ENCODE results near the gene ROR1.
A peak's percentile ranks its signal among the peaks of the same experiment; 100 is the strongest.

ROR1 gene

DNA sequence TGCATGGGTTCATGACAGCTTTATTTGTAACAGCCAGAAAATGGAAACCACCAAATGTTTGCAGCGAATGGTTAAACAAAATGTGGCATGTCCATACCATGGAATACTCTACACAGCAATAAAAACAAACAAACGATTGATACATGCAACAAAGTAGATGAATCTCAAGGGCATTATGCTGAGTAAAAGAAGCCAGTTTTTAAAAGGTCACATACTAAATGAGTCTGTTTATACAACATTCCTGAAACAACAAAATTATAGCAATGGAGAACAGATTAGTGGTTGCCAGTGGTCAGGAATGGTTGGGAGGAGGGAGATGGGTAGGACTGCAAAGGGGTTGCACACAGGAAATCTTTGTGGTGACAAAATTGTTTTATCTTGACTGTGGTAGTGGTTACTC, 227.2 kb downstream of the ROR1 start:
- H3K4me1 ChIP-seq (ENCODE audit: control insufficient read depth, insufficient read depth, low read depth, low read length), result peaks cover 2% of the 10 kb centered on the region
- no peak overlapping the region for H3K9ac ChIP-seq (ENCODE audit: low read length)
- H3K23ac ChIP-seq (ENCODE audit: low read length in 2 of 2), result no peak overlapping the region
- no peak overlapping the region for H4K91ac ChIP-seq (ENCODE audit: low read length)
- peaks cover 12% of the 10 kb centered on the region for H3K79me1 ChIP-seq (replicated peaks; ENCODE audit: low read length, poor library complexity, severe bottlenecking)
- H2BK12ac ChIP-seq (ENCODE audit: low read length in 2 of 2), result no peak overlapping the region
- H3K4me3 ChIP-seq (ENCODE audit: insufficient read depth in 1 of 2, low read depth in 1 of 2, low read length in 2 of 2), result no peak overlapping the region
- no peak overlapping the region for H4K8ac ChIP-seq (ENCODE audit: low read length)
- H2BK5ac ChIP-seq (ENCODE audit: low read depth, low read length, poor library complexity, severe bottlenecking), result no peak overlapping the region
- H2BK120ac ChIP-seq (ENCODE audit: low read depth, low read length), result no peak overlapping the region
- peak; percentile 29 for DNase-seq
- no peak overlapping the region for H3K4me2 ChIP-seq (ENCODE audit: low read length, poor library complexity, severe bottlenecking)
- no peaks in the 10 kb centered on the region for H3K27me3 ChIP-seq (ENCODE audit: control insufficient read depth in 1 of 2, insufficient read depth in 1 of 2, low read length in 2 of 2)
- H3K18ac ChIP-seq (ENCODE audit: low read depth in 1 of 2, low read length in 2 of 2), result no peak overlapping the region
- no peak overlapping the region for H2AK5ac ChIP-seq (ENCODE audit: low read length, severe bottlenecking)
- H2BK15ac ChIP-seq (ENCODE audit: low read depth, poor library complexity, severe bottlenecking), result no peak overlapping the region
- H2AFZ ChIP-seq (ENCODE audit: low read depth, low read length), result no peak overlapping the region
- H3K27ac ChIP-seq (ENCODE audit: low read length, poor library complexity, severe bottlenecking), result no peak overlapping the region
- no CpG with 5 or more reads among the region's 2 CpGs for WGBS
- no peak overlapping the region for H3K4ac ChIP-seq (ENCODE audit: low read depth in 1 of 2, low read length in 2 of 2)
- H3K14ac ChIP-seq (ENCODE audit: low read length in 2 of 2), result no peak overlapping the region
- no peaks in the 10 kb centered on the region for H3K36me3 ChIP-seq (ENCODE audit: control insufficient read depth in 1 of 2, insufficient read depth in 2 of 2, low read depth in 1 of 2, low read length in 2 of 2)
- H3K9me3 ChIP-seq (ENCODE audit: control insufficient read depth, low read length), result no peaks in the 10 kb centered on the region

DNA sequence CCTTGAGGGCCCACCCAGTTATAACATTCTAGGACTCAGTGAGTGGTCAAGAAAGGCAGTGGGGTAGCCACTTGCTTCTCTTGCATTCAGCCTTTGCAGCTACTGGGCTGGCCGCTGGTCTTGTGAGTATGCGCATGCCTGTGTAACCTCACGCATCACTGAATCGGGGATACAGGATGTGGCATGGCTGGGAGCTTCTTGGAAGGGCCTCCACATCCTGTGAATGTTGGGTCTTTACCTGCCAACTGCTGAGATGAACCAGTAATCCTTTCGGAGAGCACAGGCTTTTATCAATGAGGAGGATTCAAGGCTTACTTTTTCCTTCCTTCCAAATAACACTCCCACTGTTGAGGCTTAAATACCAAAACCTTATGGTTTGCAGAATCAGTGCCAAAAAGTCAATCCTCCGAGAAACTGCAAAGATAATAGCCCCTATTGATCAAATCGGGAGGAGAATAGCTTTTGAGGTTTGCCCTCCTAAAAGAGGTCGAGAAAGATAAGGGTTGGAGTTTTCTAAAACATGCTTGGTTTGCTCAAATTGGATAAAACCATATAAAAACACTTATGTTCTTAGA, 230.7 kb downstream of the ROR1 start:
- H4K91ac ChIP-seq (ENCODE audit: low read length), result no peak overlapping the region
- H3K4me2 ChIP-seq (ENCODE audit: low read length, poor library complexity, severe bottlenecking), result no peak overlapping the region
- H3K27me3 ChIP-seq (ENCODE audit: control insufficient read depth in 1 of 2, insufficient read depth in 1 of 2, low read length in 2 of 2), result no peaks in the 10 kb centered on the region
- no peak overlapping the region for H3K18ac ChIP-seq (ENCODE audit: low read depth in 1 of 2, low read length in 2 of 2)
- no peaks in the 10 kb centered on the region for H3K9me3 ChIP-seq (ENCODE audit: control insufficient read depth, low read length)
- H4K8ac ChIP-seq (ENCODE audit: low read length), result no peak overlapping the region
- H3K9ac ChIP-seq (ENCODE audit: low read length), result no peak overlapping the region
- H3K23ac ChIP-seq (ENCODE audit: low read length in 2 of 2), result no peak overlapping the region
- no peak for DNase-seq
- no peak overlapping the region for H3K27ac ChIP-seq (ENCODE audit: low read length, poor library complexity, severe bottlenecking)
- H2AFZ ChIP-seq (ENCODE audit: low read depth, low read length), result no peak overlapping the region
- WGBS, result 85% methylated on average over 7 of the region's 8 CpGs
- peak overlapping the region in 1 of 2 experiments; percentile 11 for H2BK12ac ChIP-seq (ENCODE audit: low read length in 2 of 2)
- H2BK5ac ChIP-seq (ENCODE audit: low read depth, low read length, poor library complexity, severe bottlenecking), result no peak overlapping the region
- no peaks in the 10 kb centered on the region for H3K36me3 ChIP-seq (ENCODE audit: control insufficient read depth in 1 of 2, insufficient read depth in 2 of 2, low read depth in 1 of 2, low read length in 2 of 2)
- no peak overlapping the region for H2BK15ac ChIP-seq (ENCODE audit: low read depth, poor library complexity, severe bottlenecking)
- H3K4me3 ChIP-seq (ENCODE audit: insufficient read depth in 1 of 2, low read depth in 1 of 2, low read length in 2 of 2), result no peak overlapping the region
- H3K79me1 ChIP-seq (replicated peaks; ENCODE audit: low read length, poor library complexity, severe bottlenecking), result peaks cover 10% of the 10 kb centered on the region
- H2BK120ac ChIP-seq (ENCODE audit: low read depth, low read length), result no peak overlapping the region
- peaks cover 2% of the 10 kb centered on the region for H3K4me1 ChIP-seq (ENCODE audit: control insufficient read depth, insufficient read depth, low read depth, low read length)
- H3K4ac ChIP-seq (ENCODE audit: low read depth in 1 of 2, low read length in 2 of 2), result no peak overlapping the region
- H2AK5ac ChIP-seq (ENCODE audit: low read length, severe bottlenecking), result peak overlapping the region; percentile 49
- H3K14ac ChIP-seq (ENCODE audit: low read length in 2 of 2), result peak overlapping the region in 1 of 2 experiments; percentile 35

DNA sequence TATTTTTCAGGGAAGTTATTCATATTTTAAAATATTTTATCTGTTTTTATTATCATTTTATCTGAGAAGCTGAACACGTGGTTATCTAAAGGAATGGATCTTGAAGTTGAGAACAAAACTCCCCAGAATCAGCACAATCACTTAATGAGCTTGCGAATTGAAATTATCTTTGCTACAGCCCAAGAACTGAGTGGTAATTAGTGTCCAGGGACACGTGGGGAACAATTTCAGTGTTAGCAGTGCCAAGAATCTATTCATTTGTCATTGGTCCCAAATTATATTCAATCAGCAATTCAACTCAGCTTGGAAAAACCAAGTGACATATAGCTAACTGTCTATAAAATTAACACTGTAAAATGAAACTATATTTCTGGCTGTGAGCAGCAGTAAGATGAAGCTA, 232.0 kb downstream of the ROR1 start:
- H3K9ac ChIP-seq (ENCODE audit: low read length), result no peak overlapping the region
- H2BK5ac ChIP-seq (ENCODE audit: low read depth, low read length, poor library complexity, severe bottlenecking), result no peak overlapping the region
- H3K23ac ChIP-seq (ENCODE audit: low read length in 2 of 2), result no peak overlapping the region
- H3K14ac ChIP-seq (ENCODE audit: low read length in 2 of 2), result no peak overlapping the region
- H3K9me3 ChIP-seq (ENCODE audit: control insufficient read depth, low read length), result no peaks in the 10 kb centered on the region
- H4K8ac ChIP-seq (ENCODE audit: low read length), result no peak overlapping the region
- H3K27ac ChIP-seq (ENCODE audit: low read length, poor library complexity, severe bottlenecking), result no peak overlapping the region
- no peak overlapping the region for H2BK15ac ChIP-seq (ENCODE audit: low read depth, poor library complexity, severe bottlenecking)
- H3K18ac ChIP-seq (ENCODE audit: low read depth in 1 of 2, low read length in 2 of 2), result no peak overlapping the region
- H2BK120ac ChIP-seq (ENCODE audit: low read depth, low read length), result no peak overlapping the region
- no peaks in the 10 kb centered on the region for H3K27me3 ChIP-seq (ENCODE audit: control insufficient read depth in 1 of 2, insufficient read depth in 1 of 2, low read length in 2 of 2)
- no peak overlapping the region for H3K4me2 ChIP-seq (ENCODE audit: low read length, poor library complexity, severe bottlenecking)
- H3K36me3 ChIP-seq (ENCODE audit: control insufficient read depth in 1 of 2, insufficient read depth in 2 of 2, low read depth in 1 of 2, low read length in 2 of 2), result no peaks in the 10 kb centered on the region
- H4K91ac ChIP-seq (ENCODE audit: low read length), result no peak overlapping the region
- no peak for DNase-seq
- H3K4me3 ChIP-seq (ENCODE audit: insufficient read depth in 1 of 2, low read depth in 1 of 2, low read length in 2 of 2), result no peak overlapping the region
- H2BK12ac ChIP-seq (ENCODE audit: low read length in 2 of 2), result no peak overlapping the region
- no peak overlapping the region for H2AFZ ChIP-seq (ENCODE audit: low read depth, low read length)
- no peak overlapping the region for H2AK5ac ChIP-seq (ENCODE audit: low read length, severe bottlenecking)
- H3K4ac ChIP-seq (ENCODE audit: low read depth in 1 of 2, low read length in 2 of 2), result no peak overlapping the region
- H3K79me1 ChIP-seq (replicated peaks; ENCODE audit: low read length, poor library complexity, severe bottlenecking), result peaks cover 10% of the 10 kb centered on the region
- 83% methylated on average over 3 of the region's 3 CpGs for WGBS
- peaks cover 2% of the 10 kb centered on the region for H3K4me1 ChIP-seq (ENCODE audit: control insufficient read depth, insufficient read depth, low read depth, low read length)

DNA sequence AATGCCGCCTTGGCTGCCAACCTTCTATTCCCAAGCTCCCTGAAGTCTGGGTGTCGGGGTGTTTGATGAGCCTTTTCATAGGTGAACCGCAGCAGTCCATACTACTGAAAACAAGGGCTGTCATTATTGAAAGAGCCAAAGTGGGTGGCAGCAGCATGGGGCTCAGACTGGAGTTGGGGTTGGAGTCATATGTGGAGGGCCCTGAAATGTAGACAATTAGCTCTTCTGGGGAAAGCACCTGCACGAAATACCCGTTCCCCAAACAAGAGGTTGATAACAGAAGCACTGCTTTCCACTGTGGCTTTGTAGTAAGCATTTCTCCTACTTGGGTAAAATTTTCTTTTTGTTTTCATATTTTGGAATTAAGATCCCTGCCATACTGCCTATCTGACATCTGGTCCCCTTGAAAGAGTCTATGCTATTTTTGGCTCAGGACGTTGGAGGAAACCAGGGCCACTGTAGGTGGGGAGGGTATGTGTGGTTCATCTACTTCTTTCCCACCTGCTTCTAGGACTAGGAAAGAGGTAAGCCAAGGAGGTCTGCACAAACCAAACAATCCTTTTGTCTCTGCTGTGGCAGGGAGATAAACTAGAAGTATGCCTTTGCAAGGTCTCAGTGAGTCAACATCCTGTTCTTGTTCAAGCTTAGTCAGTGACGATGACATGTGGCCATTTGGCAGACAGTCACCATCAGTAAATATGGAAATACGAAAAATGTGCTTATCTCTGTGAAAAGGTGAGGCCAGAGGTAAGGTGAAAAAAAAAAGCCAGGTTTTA, 232.6 kb downstream of the ROR1 start:
- Histone ChIP-seq H3K9me3 (ENCODE audit: control insufficient read depth, low read length) (no peaks in the 10 kb centered on the region), H2BK15ac (ENCODE audit: low read depth, poor library complexity, severe bottlenecking) (no peak overlapping the region), H2BK5ac (ENCODE audit: low read depth, low read length, poor library complexity, severe bottlenecking) (no peak overlapping the region), H2BK120ac (ENCODE audit: low read depth, low read length) (no peak overlapping the region), H4K91ac (ENCODE audit: low read length) (no peak overlapping the region), H3K4me1 (ENCODE audit: control insufficient read depth, insufficient read depth, low read depth, low read length) (peaks cover 2% of the 10 kb centered on the region), H3K9ac (ENCODE audit: low read length) (peak overlapping the region; percentile 21), H3K36me3 (ENCODE audit: control insufficient read depth in 1 of 2, insufficient read depth in 2 of 2, low read depth in 1 of 2, low read length in 2 of 2) (no peaks in the 10 kb centered on the region), H3K27ac (ENCODE audit: low read length, poor library complexity, severe bottlenecking) (no peak overlapping the region), H3K4ac (ENCODE audit: low read depth in 1 of 2, low read length in 2 of 2) (no peak overlapping the region), H2AK5ac (ENCODE audit: low read length, severe bottlenecking) (peak overlapping the region; percentile 24), H3K14ac (ENCODE audit: low read length in 2 of 2) (no peak overlapping the region), H3K18ac (ENCODE audit: low read depth in 1 of 2, low read length in 2 of 2) (no peak overlapping the region), H3K4me2 (ENCODE audit: low read length, poor library complexity, severe bottlenecking) (no peak overlapping the region), H3K27me3 (ENCODE audit: control insufficient read depth in 1 of 2, insufficient read depth in 1 of 2, low read length in 2 of 2) (no peaks in the 10 kb centered on the region), H4K8ac (ENCODE audit: low read length) (peak overlapping the region; percentile 38), H3K4me3 (ENCODE audit: insufficient read depth in 1 of 2, low read depth in 1 of 2, low read length in 2 of 2) (peak overlapping the region in 1 of 2 experiments; percentile 4), H3K79me1 (replicated peaks; ENCODE audit: low read length, poor library complexity, severe bottlenecking) (peaks cover 9% of the 10 kb centered on the region), H3K23ac (ENCODE audit: low read length in 2 of 2) (no peak overlapping the region), H2BK12ac (ENCODE audit: low read length in 2 of 2) (peak overlapping the region in 1 of 2 experiments; percentile 88), H2AFZ (ENCODE audit: low read depth, low read length) (no peak overlapping the region)
- 59% methylated on average over 7 of the region's 8 CpGs for WGBS
- peak; percentile 65 for DNase-seq
